Activated CD8-positive, alpha-beta T cell treated with anti-CD3 and anti-CD28 coated beads, Interleukin-2, amount 10 ng/mL, durations not matched to agents 7 days and 5 days (primary cell): ENCODE measurements around the gene SACS. TPM values are rescaled to one million over a fixed set of nuclear protein-coding genes. Genes with fewer than 3 reads are reported as not detected.
"Not testable (repeated sequence)": the region's sequence is repeated elsewhere in the genome, so short reads cannot be mapped to it uniquely, and the experiment has no call there.

ENCODE experiments used
- ATAC-seq: fragments of 150-1000 bp; cut with Tn5 transposase; one replicate; pipeline ENCODE4 v1.10.0; 2021; ENCODE audit warnings: moderate library complexity
- CTCF ChIA-PET: fragments of 350-600 bp; sonication (Branson Sonifier 250); formaldehyde crosslinking; loops from one replicate; lab custom pipeline; 2021; ENCODE audit warnings: antibody characterized with exemption; lab: Charles Lee
- POLR2A ChIA-PET: fragments of 350-600 bp; sonication (Branson Sonifier 250); formaldehyde crosslinking; loops from one replicate; lab custom pipeline; 2021; ENCODE audit warnings: antibody characterized with exemption; lab: Charles Lee
- DNase-seq: peaks from one replicate; pipeline ENCODE4 v3.0.0-alpha.2; 2020
- H3K27ac Mint-ChIP-seq: one replicate; pipeline ENCODE4 v1.8.0; 2021; ENCODE audit warnings: mild to moderate bottlenecking, mixed read lengths
- H3K27me3 Mint-ChIP-seq: one replicate; pipeline ENCODE4 v1.8.0; 2021; ENCODE audit warnings: low read depth, mixed read lengths
- H3K36me3 Mint-ChIP-seq: one replicate; pipeline ENCODE4 v1.8.0; 2021; ENCODE audit warnings: low read depth, mixed read lengths
- H3K4me1 Mint-ChIP-seq: one replicate; pipeline ENCODE4 v1.8.0; 2021; ENCODE audit warnings: low read depth, mixed read lengths
- H3K4me3 Mint-ChIP-seq: one replicate; pipeline ENCODE4 v1.8.0; 2021; ENCODE audit warnings: mild to moderate bottlenecking, mixed read lengths
- H3K9me3 Mint-ChIP-seq: one replicate; pipeline ENCODE4 v1.8.0; 2022; ENCODE audit warnings: mixed read lengths; ENCODE audit not compliant: insufficient read depth
- total RNA-seq, 2 experiments: library from RNA; stranded (reverse); gene quantifications; one replicate each; pipeline ENCODE4 v1.2.3, GENCODE V29; 2021

Gene SACS
- total RNA-seq, 2 experiments from 2014 or later = 30.6 to 32.4 TPM

DNA sequence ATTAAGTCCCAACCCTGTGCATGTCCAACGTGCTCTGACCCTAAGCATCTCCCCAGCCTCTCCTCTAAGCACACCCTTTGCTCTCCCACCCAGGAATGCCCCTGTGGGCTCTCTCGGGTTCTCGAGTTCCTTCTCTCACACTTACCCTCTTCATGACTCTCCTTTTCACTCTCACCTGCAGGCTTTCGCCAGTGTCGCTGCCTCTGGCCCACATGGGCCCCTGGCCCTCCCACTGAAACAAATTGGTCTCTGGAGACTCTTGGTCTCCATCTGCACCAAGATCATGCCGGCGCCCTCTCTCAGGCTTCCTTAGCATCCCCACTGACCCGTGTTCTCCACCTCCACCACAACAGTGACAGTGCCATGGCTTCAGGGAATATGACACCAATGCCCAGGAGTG lies 19.6 kb upstream of the SACS start:
- H3K4me3 Mint-ChIP-seq = no peak overlapping the region
- POLR2A ChIA-PET = no interaction called here
- H3K4me1 Mint-ChIP-seq = no peaks in the 10 kb centered on the region
- peaks cover 4% of the 10 kb centered on the region for H3K27me3 Mint-ChIP-seq
- H3K36me3 Mint-ChIP-seq = no peaks in the 10 kb centered on the region
- no peak overlapping the region for H3K27ac Mint-ChIP-seq
- CTCF ChIA-PET = interaction anchor here (0.6 kb wide), 1 partner anchor 30 kb away, joined by 3 read pairs; no protein-coding TSS in a partner anchor
- H3K9me3 Mint-ChIP-seq = no peaks in the 10 kb centered on the region
- no peak for DNase-seq
- no peak for ATAC-seq

DNA sequence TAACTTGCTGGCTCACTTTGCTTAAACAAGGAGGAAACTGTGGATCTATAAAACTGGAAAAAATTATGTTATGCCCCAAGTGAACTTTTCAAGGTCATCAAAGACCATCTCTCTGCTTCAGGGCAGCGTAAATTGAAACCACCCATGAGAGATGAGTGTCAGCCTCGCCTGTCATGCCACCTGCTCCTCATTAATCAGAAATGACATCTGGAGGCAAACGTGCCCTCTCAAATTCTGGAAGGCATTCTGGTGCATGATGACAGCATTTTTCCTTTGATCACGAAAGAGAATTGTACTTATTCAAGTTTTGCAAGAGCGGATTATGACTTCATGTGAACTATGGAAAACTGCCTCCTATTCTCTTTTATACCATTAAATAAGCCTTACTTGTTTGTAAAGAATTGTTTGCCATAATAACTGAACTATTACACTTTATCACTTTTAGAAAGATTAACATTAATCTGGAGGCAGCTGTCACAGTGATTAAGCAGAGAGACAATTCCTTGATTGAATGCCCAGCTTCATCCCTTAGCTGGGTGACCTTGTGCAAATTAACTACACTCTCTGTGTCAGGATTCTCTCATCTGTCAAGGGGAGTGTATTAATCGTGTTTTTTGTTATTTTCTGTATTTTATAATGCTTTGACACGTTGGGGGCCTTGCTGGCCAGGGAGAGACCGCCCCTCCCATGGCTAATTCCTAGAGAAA lies 17.0 kb upstream of the SACS start:
- POLR2A ChIA-PET = no interaction called here
- ATAC-seq (no peak), DNase-seq (no peak)
- no peaks in the 10 kb centered on the region for H3K36me3 Mint-ChIP-seq
- no peak overlapping the region for H3K4me3 Mint-ChIP-seq
- H3K4me1 Mint-ChIP-seq = no peaks in the 10 kb centered on the region
- peaks cover 4% of the 10 kb centered on the region for H3K27me3 Mint-ChIP-seq
- H3K9me3 Mint-ChIP-seq = no peaks in the 10 kb centered on the region
- CTCF ChIA-PET = interaction anchor here (0.7 kb wide), 1 partner anchor 440 kb away, joined by 3 read pairs; no protein-coding TSS in a partner anchor
- H3K27ac Mint-ChIP-seq = no peak overlapping the region

DNA sequence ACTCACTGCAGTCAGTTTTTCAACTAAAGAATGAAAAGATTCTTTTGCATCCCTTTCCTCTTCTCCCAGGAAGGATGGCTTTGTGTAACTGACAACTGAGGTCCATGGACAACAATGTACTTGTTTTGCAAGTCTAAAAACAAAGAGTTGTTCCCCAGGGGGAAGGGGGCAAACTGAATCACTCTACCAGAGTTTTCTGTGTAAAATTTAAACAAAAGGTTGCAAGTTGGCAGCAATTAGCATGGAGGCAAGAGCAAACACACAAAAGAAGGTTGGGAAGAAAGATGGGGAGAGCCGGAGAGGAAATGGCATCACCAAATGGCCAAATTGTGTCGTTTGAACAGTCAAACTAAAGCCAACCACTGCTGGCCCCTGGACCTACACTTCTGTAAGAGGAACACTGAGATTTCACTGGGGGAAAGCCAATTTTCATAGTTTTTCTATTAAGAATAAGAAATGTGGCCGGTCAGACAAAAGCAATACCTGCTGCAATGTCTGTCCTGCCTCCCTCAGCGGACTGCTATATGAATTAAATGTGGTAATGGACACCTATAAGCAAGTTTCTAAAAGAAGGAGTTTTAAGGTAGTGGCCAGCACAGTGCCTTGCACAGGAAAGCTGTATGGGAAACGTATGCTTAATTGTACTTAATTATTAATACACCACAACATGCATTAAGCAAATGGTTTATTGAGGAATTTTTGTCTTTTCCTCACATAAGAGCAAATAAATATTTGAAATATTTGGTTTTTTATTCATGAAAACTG lies 16.1 kb upstream of the SACS start:
- no peaks in the 10 kb centered on the region for H3K4me1 Mint-ChIP-seq
- H3K4me3 Mint-ChIP-seq = no peak overlapping the region
- DNase-seq = no peak
- no peaks in the 10 kb centered on the region for H3K9me3 Mint-ChIP-seq
- no peak for ATAC-seq
- CTCF ChIA-PET = interaction anchor here (0.7 kb wide), 1 partner anchor 440 kb away, joined by 3 read pairs; no protein-coding TSS in a partner anchor
- no peak overlapping the region for H3K27ac Mint-ChIP-seq
- no peaks in the 10 kb centered on the region for H3K36me3 Mint-ChIP-seq
- peaks cover 4% of the 10 kb centered on the region for H3K27me3 Mint-ChIP-seq
- POLR2A ChIA-PET = no interaction called here

DNA sequence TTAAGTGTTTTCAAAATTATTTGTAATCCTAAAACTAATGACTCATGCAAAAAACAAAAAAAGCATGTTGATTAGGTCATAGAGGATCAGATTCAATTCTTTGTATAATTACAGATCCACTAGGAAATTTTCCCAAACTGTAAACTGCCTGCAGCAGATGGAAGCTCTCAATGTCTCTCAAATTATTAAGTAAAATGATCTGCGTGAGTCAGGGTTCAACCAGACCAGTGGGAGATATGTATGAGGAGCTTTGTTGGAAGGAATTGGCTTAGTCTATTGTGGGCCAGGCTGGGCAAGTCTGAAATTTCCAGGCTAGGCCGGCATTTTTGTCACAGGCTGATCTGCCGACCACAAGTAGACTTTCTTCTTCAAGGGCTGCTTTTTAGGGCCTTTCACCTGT lies 14.4 kb upstream of the SACS start:
- CTCF ChIA-PET = interaction anchor here (1.3 kb wide), 1 partner anchor 20 kb away, joined by 3 read pairs; no protein-coding TSS in a partner anchor
- POLR2A ChIA-PET = no interaction called here

DNA sequence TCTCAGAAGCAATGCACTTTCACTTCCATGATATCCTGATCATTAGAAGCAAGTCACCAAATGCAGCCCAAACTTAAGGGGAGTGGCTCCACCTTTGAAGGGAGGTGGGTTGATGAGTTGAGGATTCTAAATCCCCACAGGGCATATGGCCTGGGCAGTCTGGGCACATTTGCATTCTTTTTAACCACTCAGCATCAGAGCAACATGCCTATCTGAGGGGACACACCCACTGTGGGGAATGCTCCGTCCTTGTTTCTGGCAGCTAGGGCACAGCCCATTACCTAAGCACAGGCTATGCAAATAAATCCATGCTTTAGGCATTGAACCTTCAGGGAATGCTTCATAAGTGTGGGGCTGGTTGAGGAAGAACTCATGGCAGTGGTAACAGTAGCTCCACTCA lies 12.3 kb upstream of the SACS start:
- POLR2A ChIA-PET = interaction anchor here (0.8 kb wide), 1 partner anchor 19 kb away, joined by 3 read pairs; no protein-coding TSS in a partner anchor
- CTCF ChIA-PET = no interaction called here
- Mint-ChIP-seq H3K36me3 (no peaks in the 10 kb centered on the region), H3K9me3 (no peaks in the 10 kb centered on the region), H3K27me3 (peaks cover 4% of the 10 kb centered on the region), H3K4me3 (no peak overlapping the region), H3K27ac (no peak overlapping the region), H3K4me1 (no peaks in the 10 kb centered on the region)
- no peak for DNase-seq
- no peak for ATAC-seq

More for the DNA sequence above, 14.4 kb upstream of the SACS start:
- DNase-seq (no peak), ATAC-seq (no peak)
- Mint-ChIP-seq H3K27me3 (peaks cover 4% of the 10 kb centered on the region), H3K27ac (no peak overlapping the region), H3K36me3 (no peaks in the 10 kb centered on the region), H3K9me3 (no peaks in the 10 kb centered on the region), H3K4me1 (no peaks in the 10 kb centered on the region), H3K4me3 (no peak overlapping the region)

DNA sequence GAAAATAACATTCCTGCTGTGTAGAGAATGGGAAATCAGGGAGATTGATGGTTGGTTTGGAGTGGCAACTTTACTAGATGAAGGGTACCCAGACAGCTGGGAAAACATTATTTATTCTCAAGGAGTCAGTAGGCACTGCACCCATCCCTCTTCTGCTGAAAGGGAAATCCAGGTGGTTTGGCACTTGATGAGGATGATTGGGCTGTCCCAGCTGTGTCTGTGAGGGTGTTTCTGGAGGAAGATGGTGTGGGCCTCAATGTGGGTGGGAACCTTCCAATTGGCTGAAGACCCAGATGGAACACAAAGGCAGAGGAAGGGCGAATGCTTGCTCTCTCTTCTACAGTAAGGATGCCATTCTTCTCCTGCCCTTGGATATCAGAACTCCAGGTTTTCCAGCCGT lies 10.4 kb upstream of the SACS start:
- no peaks in the 10 kb centered on the region for H3K27me3 Mint-ChIP-seq
- H3K4me3 Mint-ChIP-seq = no peak overlapping the region
- POLR2A ChIA-PET = no interaction called here
- H3K27ac Mint-ChIP-seq = no peak overlapping the region
- ATAC-seq (no peak), DNase-seq (no peak)
- H3K4me1 Mint-ChIP-seq = no peaks in the 10 kb centered on the region
- H3K36me3 Mint-ChIP-seq = no peaks in the 10 kb centered on the region
- H3K9me3 Mint-ChIP-seq = no peaks in the 10 kb centered on the region
- CTCF ChIA-PET = no interaction called here

DNA sequence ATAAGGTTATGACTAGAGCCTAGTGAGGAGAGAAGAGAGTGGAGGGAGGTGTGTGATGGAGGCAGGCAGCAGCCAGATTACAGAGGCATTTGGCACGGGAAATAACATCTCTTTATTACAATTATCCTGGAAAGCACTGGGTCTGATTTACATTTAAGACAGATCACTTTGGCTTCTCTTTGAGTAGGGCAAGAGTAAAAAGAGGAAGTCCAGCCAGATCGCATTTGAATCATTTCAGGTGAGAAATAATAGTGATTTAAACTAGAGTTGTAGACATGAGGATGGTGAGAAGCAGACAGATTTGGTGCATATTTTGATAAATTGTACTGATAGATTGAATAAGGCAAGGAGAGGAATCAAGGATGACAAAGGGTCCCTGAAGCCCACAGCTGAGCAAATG lies 9.6 kb upstream of the SACS start:
- Mint-ChIP-seq H3K27ac (no peak overlapping the region), H3K9me3 (no peaks in the 10 kb centered on the region), H3K36me3 (no peaks in the 10 kb centered on the region), H3K4me1 (no peaks in the 10 kb centered on the region), H3K4me3 (no peak overlapping the region), H3K27me3 (no peaks in the 10 kb centered on the region)
- DNase-seq (no peak), ATAC-seq (no peak)
- POLR2A ChIA-PET = no interaction called here
- CTCF ChIA-PET = no interaction called here

DNA sequence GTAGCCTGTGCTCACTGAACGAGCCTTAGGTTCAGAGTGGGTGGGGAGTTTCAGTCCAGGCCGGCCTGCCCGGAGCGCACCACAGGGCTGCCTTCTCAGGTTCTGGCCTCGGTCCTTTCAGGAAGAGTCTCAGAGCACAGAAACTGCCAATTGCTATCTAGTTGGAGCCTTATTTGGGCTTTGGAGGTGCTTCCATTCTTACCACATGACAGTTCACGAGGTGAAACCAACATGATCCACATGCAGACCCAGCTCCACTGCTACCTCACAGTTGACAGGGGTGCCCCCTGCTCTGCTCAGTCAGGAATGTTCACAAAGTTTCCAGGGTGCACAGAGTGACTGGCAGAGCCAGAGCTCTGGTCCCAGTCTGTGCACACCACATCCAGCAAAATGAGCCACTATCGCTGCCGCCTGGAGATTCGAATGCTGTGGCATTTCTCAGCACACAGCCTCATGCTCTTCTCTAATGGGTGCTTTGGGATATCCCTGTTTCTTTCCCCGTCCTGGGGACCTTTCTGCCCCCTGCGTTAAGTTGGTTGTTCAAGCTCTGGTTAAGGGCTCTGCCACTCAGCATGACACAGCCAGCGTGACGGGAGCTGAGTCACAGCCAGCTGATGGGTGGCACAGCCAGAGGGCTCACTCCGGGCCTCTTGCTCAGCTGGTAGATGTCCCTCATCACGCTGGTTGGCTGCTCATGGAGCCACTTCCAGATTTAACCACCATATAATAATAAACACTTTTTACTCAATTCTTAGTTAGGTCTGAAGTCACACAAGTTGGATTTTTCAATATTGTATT lies 7.5 kb upstream of the SACS start:
- no peak for DNase-seq
- CTCF ChIA-PET = no interaction called here
- H3K4me1 Mint-ChIP-seq = no peaks in the 10 kb centered on the region
- POLR2A ChIA-PET = no interaction called here
- H3K27ac Mint-ChIP-seq = no peak overlapping the region
- H3K27me3 Mint-ChIP-seq = peaks cover 6% of the 10 kb centered on the region
- no peaks in the 10 kb centered on the region for H3K36me3 Mint-ChIP-seq
- no peak for ATAC-seq
- H3K4me3 Mint-ChIP-seq = no peak overlapping the region
- no peaks in the 10 kb centered on the region for H3K9me3 Mint-ChIP-seq

DNA sequence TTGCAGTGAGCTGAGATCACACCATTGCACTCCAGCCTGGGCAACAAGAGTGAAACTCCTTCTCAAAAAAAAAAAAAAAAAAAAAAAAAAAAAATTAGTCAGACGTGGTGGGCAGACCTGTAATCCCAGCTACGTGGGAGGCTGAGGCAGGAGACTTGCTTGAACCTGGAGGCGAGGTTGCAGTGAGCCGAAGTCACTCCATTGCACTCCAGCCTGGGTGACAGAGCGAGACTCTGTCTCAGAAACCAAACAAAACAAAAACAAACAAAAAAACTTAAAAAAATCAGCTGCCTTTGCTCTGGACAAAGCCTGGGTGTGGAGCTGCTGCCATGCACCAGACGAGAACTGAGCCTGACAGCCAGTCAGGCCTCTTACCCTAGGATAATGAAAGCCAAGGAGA lies 6.8 kb upstream of the SACS start:
- DNase-seq, H3K9me3 Mint-ChIP-seq, H3K27me3 Mint-ChIP-seq, POLR2A ChIA-PET, CTCF ChIA-PET, H3K36me3 Mint-ChIP-seq, H3K4me1 Mint-ChIP-seq, ATAC-seq, H3K27ac Mint-ChIP-seq, H3K4me3 Mint-ChIP-seq: not testable (repeated sequence)

DNA sequence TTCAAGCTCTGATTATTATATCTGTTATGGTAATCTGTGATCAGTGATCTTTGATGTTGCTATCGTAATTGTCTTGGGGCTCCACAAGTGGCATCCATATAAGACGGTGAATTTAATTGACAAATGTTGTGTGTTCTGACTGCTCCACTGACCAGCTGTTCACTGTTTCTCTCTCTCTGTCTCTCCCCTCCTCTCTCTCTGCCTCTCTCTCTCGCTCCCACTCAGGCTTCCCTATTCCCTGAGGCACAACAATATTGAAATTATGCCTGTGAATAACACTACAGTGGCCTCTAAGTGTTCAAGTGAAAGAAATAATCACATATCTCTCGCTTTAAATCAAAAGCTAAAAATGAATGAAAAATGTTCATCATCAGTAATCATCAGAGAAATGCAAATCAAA lies 4.4 kb upstream of the SACS start:
- CTCF ChIA-PET = no interaction called here
- H3K27ac Mint-ChIP-seq = no peak overlapping the region
- no peaks in the 10 kb centered on the region for H3K36me3 Mint-ChIP-seq
- H3K4me3 Mint-ChIP-seq = no peak overlapping the region
- peaks cover 20% of the 10 kb centered on the region for H3K27me3 Mint-ChIP-seq
- ATAC-seq (no peak), DNase-seq (no peak)
- POLR2A ChIA-PET = no interaction called here
- no peaks in the 10 kb centered on the region for H3K9me3 Mint-ChIP-seq
- no peaks in the 10 kb centered on the region for H3K4me1 Mint-ChIP-seq

DNA sequence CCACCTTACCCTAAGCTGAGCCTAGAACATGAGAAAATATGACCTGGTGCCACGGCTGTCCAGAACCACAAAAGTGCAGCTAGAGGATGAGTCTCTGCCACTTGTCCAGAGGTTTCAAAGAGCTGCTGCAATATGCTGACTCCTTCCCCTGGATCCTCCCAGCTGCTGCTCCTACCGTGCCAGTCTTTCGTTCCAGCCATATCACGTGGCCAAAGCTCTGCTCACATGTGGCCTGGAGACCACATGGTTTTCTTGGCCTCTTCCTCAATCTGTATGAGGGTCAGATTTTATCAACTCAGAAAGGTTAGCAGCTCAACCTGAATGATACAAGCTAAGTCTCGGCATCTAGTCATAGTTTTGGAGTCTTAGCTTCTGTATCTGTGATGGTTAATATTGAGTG lies 3.2 kb upstream of the SACS start:
- ChIA-PET CTCF (no interaction called here), POLR2A (interaction anchor here (0.7 kb wide), 1 partner anchor 20 kb away, joined by 3 read pairs; no protein-coding TSS in a partner anchor)
- H3K4me3 Mint-ChIP-seq = no peak overlapping the region
- H3K9me3 Mint-ChIP-seq = no peaks in the 10 kb centered on the region
- no peak overlapping the region for H3K27ac Mint-ChIP-seq
- H3K27me3 Mint-ChIP-seq = peaks cover 29% of the 10 kb centered on the region
- H3K4me1 Mint-ChIP-seq = no peaks in the 10 kb centered on the region
- no peak for DNase-seq
- no peak for ATAC-seq
- H3K36me3 Mint-ChIP-seq = no peaks in the 10 kb centered on the region
